ENCODE data around the gene ILDR2.
A peak's percentile ranks its signal among the peaks of the same experiment; 100 is the strongest.

Gene ILDR2

GRCh38 chr1:166980818-166981217 is 5.5 kb upstream of the ILDR2 start:
- H3K27ac Mint-ChIP-seq, result no peak overlapping the region
- H3K27me3 Mint-ChIP-seq, result peaks cover 4% of the 10 kb centered on the region
- no peaks in the 10 kb centered on the region for H3K4me1 Mint-ChIP-seq
- DNase-seq (ENCODE audit: low spot score in 2 of 2), result no peak
- no peak for ATAC-seq (ENCODE audit: low read depth)
- no peaks in the 10 kb centered on the region for H3K9me3 Mint-ChIP-seq
- H3K4me3 Mint-ChIP-seq, result no peak overlapping the region
- no peaks in the 10 kb centered on the region for H3K36me3 Mint-ChIP-seq

- no peaks in the 10 kb centered on the region for H3K36me3 Mint-ChIP-seq
- no peak overlapping the region for H3K4me3 Mint-ChIP-seq
- no peak for DNase-seq (ENCODE audit: low spot score in 2 of 2)
- ATAC-seq (ENCODE audit: low read depth), result no peak
- H3K27me3 Mint-ChIP-seq, result peaks cover 4% of the 10 kb centered on the region
- no peak overlapping the region for H3K27ac Mint-ChIP-seq
- no peaks in the 10 kb centered on the region for H3K9me3 Mint-ChIP-seq
- H3K4me1 Mint-ChIP-seq, result no peaks in the 10 kb centered on the region
Observed at GRCh38 chr1:166980383-166980782, 5.0 kb upstream of the ILDR2 start.

GRCh38 chr1:166978821-166979220 is 3.5 kb upstream of the ILDR2 start:
- Mint-ChIP-seq H3K27me3 (peaks cover 10% of the 10 kb centered on the region), H3K4me3 (no peak overlapping the region)
- ATAC-seq (ENCODE audit: low read depth), result no peak

GRCh38 chr1:166977951-166978350 is 2.6 kb upstream of the ILDR2 start:
- DNase-seq (ENCODE audit: low spot score in 2 of 2) (no peak), ATAC-seq (ENCODE audit: low read depth) (no peak)
- Mint-ChIP-seq H3K4me3 (no peak overlapping the region), H3K4me1 (peaks cover 6% of the 10 kb centered on the region), H3K27ac (no peak overlapping the region), H3K27me3 (peaks cover 11% of the 10 kb centered on the region), H3K9me3 (no peaks in the 10 kb centered on the region), H3K36me3 (no peaks in the 10 kb centered on the region)

More at GRCh38 chr1:166978821-166979220, 3.5 kb upstream of the ILDR2 start:
- Mint-ChIP-seq H3K27ac (no peak overlapping the region), H3K36me3 (no peaks in the 10 kb centered on the region), H3K4me1 (peaks cover 6% of the 10 kb centered on the region), H3K9me3 (no peaks in the 10 kb centered on the region)
- no peak for DNase-seq (ENCODE audit: low spot score in 2 of 2)

GRCh38 chr1:166974647-166975345 is 544 bp downstream of the ILDR2 start:
- peak in 1 of 2 donors; percentile 16 for DNase-seq (ENCODE audit: low spot score in 2 of 2)
- peak; percentile 23 for ATAC-seq (ENCODE audit: low read depth)
- no peaks in the 10 kb centered on the region for H3K36me3 Mint-ChIP-seq
- no peaks in the 10 kb centered on the region for H3K9me3 Mint-ChIP-seq
- peaks cover 8% of the 10 kb centered on the region for H3K4me1 Mint-ChIP-seq
- peak overlapping the region; percentile 76 for H3K4me3 Mint-ChIP-seq
- H3K27me3 Mint-ChIP-seq, result peaks cover 23% of the 10 kb centered on the region
- H3K27ac Mint-ChIP-seq, result no peak overlapping the region

GRCh38 chr1:166972826-166973225 is 2.5 kb downstream of the ILDR2 start:
- no peak for ATAC-seq (ENCODE audit: low read depth)
- H3K9me3 Mint-ChIP-seq, result no peaks in the 10 kb centered on the region
- H3K27ac Mint-ChIP-seq, result no peak overlapping the region
- DNase-seq (ENCODE audit: low spot score in 2 of 2), result no peak
- H3K4me1 Mint-ChIP-seq, result peaks cover 11% of the 10 kb centered on the region
- no peaks in the 10 kb centered on the region for H3K36me3 Mint-ChIP-seq
- H3K4me3 Mint-ChIP-seq, result no peak overlapping the region
- peaks cover 30% of the 10 kb centered on the region for H3K27me3 Mint-ChIP-seq

GRCh38 chr1:166972193-166972592 is 3.1 kb downstream of the ILDR2 start:
- DNase-seq (ENCODE audit: low spot score in 2 of 2), result no peak
- no peaks in the 10 kb centered on the region for H3K9me3 Mint-ChIP-seq
- no peaks in the 10 kb centered on the region for H3K36me3 Mint-ChIP-seq
- H3K27me3 Mint-ChIP-seq, result peaks cover 32% of the 10 kb centered on the region
- ATAC-seq (ENCODE audit: low read depth), result no peak
- peaks cover 11% of the 10 kb centered on the region for H3K4me1 Mint-ChIP-seq
- no peak overlapping the region for H3K4me3 Mint-ChIP-seq
- H3K27ac Mint-ChIP-seq, result no peak overlapping the region

GRCh38 chr1:166971252-166971651 is 4.1 kb downstream of the ILDR2 start:
- no peak for DNase-seq (ENCODE audit: low spot score in 2 of 2)
- Mint-ChIP-seq H3K27ac (no peak overlapping the region), H3K4me3 (no peak overlapping the region), H3K36me3 (no peaks in the 10 kb centered on the region), H3K4me1 (peaks cover 11% of the 10 kb centered on the region), H3K27me3 (peaks cover 37% of the 10 kb centered on the region), H3K9me3 (no peaks in the 10 kb centered on the region)
- no peak for ATAC-seq (ENCODE audit: low read depth)

GRCh38 chr1:166969074-166969677 is 6.2 kb downstream of the ILDR2 start:
- DNase-seq (ENCODE audit: low spot score in 2 of 2), result no peak
- no peak overlapping the region for H3K27ac Mint-ChIP-seq

GRCh38 chr1:166960858-166961474 is 14.4 kb downstream of the ILDR2 start:
- Mint-ChIP-seq H3K27me3 (peaks cover 18% of the 10 kb centered on the region), H3K9me3 (peaks cover 4% of the 10 kb centered on the region), H3K36me3 (no peaks in the 10 kb centered on the region), H3K4me1 (no peaks in the 10 kb centered on the region), H3K27ac (no peak overlapping the region), H3K4me3 (no peak overlapping the region)
- DNase-seq (ENCODE audit: low spot score in 2 of 2) (no peak), ATAC-seq (ENCODE audit: low read depth) (no peak)

More at GRCh38 chr1:166969074-166969677, 6.2 kb downstream of the ILDR2 start:
- H3K4me3 Mint-ChIP-seq, result no peak overlapping the region
- H3K9me3 Mint-ChIP-seq, result no peaks in the 10 kb centered on the region
- H3K4me1 Mint-ChIP-seq, result peaks cover 5% of the 10 kb centered on the region
- no peaks in the 10 kb centered on the region for H3K36me3 Mint-ChIP-seq
- peak; percentile 22 for ATAC-seq (ENCODE audit: low read depth)
- peaks cover 33% of the 10 kb centered on the region for H3K27me3 Mint-ChIP-seq

- Mint-ChIP-seq H3K4me3 (no peak overlapping the region), H3K27ac (no peak overlapping the region), H3K27me3 (peaks cover 15% of the 10 kb centered on the region), H3K36me3 (no peaks in the 10 kb centered on the region), H3K4me1 (no peaks in the 10 kb centered on the region), H3K9me3 (peaks cover 4% of the 10 kb centered on the region)
- no peak for ATAC-seq (ENCODE audit: low read depth)
- DNase-seq (ENCODE audit: low spot score in 2 of 2), result no peak
Observed at GRCh38 chr1:166956872-166957271, 18.5 kb downstream of the ILDR2 start.

GRCh38 chr1:166956057-166956850 is 19.1 kb downstream of the ILDR2 start:
- Mint-ChIP-seq H3K4me3 (no peak overlapping the region), H3K27ac (no peak overlapping the region), H3K27me3 (peaks cover 15% of the 10 kb centered on the region), H3K9me3 (peaks cover 4% of the 10 kb centered on the region), H3K4me1 (no peaks in the 10 kb centered on the region), H3K36me3 (no peaks in the 10 kb centered on the region)
- ATAC-seq (ENCODE audit: low read depth) (no peak), DNase-seq (ENCODE audit: low spot score in 2 of 2) (no peak)

GRCh38 chr1:166953491-166953890 is 21.8 kb downstream of the ILDR2 start:
- H3K36me3 Mint-ChIP-seq, result peaks cover 3% of the 10 kb centered on the region
- peaks cover 1% of the 10 kb centered on the region for H3K9me3 Mint-ChIP-seq
- H3K27ac Mint-ChIP-seq, result no peak overlapping the region
- no peaks in the 10 kb centered on the region for H3K4me1 Mint-ChIP-seq
- ATAC-seq (ENCODE audit: low read depth) (no peak), DNase-seq (ENCODE audit: low spot score in 2 of 2) (no peak)
- peaks cover 15% of the 10 kb centered on the region for H3K27me3 Mint-ChIP-seq
- no peak overlapping the region for H3K4me3 Mint-ChIP-seq
